Stomach smooth muscle (tissue), 2 donors: ENCODE data around the gene PRMT3.

Source experiments
- H3K27ac ChIP-seq: one replicate; pipeline ENCODE4 v1.7.0; 2013; ENCODE audit warnings: mild to moderate bottlenecking, low read length, inconsistent platforms
- H3K27me3 ChIP-seq, 2 donors: one replicate each; pipeline ENCODE4 v1.7.0; 2013; ENCODE audit warnings: low read length in 2 of 2; ENCODE audit not compliant: insufficient read depth in 2 of 2, control insufficient read depth in 1 of 2
- H3K36me3 ChIP-seq, 2 donors: one replicate each; pipeline ENCODE4 v1.7.0; 2013; ENCODE audit warnings: low read length in 2 of 2; ENCODE audit not compliant: control insufficient read depth in 2 of 2, insufficient read depth in 2 of 2
- H3K4me1 ChIP-seq: one replicate; pipeline ENCODE4 v1.7.0; 2013; ENCODE audit warnings: low read length; ENCODE audit not compliant: control insufficient read depth, insufficient read depth
- H3K4me3 ChIP-seq, 2 donors: one replicate each; pipeline ENCODE4 v1.7.0; 2013; ENCODE audit warnings: low read length in 2 of 2
- H3K9ac ChIP-seq, 2 donors: one replicate each; pipeline ENCODE4 v1.7.0; 2013; ENCODE audit warnings: low read length in 2 of 2, mild to moderate bottlenecking in 1 of 2
- H3K9me3 ChIP-seq, 2 donors: one replicate each; pipeline ENCODE4 v1.7.0; 2013; ENCODE audit warnings: low read length in 2 of 2; ENCODE audit not compliant: control insufficient read depth in 2 of 2
- donor health status: healthy.
- donor health status: Pancreatic carcinoma.

PRMT3 gene

GRCh38 chr11:20417771-20418170, 30.3 kb downstream of the PRMT3 start:
- H3K9me3 ChIP-seq, result no peaks in the 10 kb centered on the region
- H3K36me3 ChIP-seq, result peaks cover 0 to 7% of the 10 kb centered on the region in 2 donors
- no peak overlapping the region for H3K9ac ChIP-seq
- H3K27me3 ChIP-seq, result no peaks in the 10 kb centered on the region
- H3K4me1 ChIP-seq, result no peaks in the 10 kb centered on the region
- H3K27ac ChIP-seq, result no peak overlapping the region
- H3K4me3 ChIP-seq, result no peak overlapping the region

GRCh38 chr11:20421946-20422345, 34.4 kb downstream of the PRMT3 start:
- Histone ChIP-seq H3K9ac (no peak overlapping the region), H3K9me3 (no peaks in the 10 kb centered on the region), H3K36me3 (no peaks in the 10 kb centered on the region), H3K27me3 (no peaks in the 10 kb centered on the region), H3K27ac (no peak overlapping the region), H3K4me3 (no peak overlapping the region), H3K4me1 (no peaks in the 10 kb centered on the region)

- Histone ChIP-seq H3K9ac (no peak overlapping the region), H3K36me3 (no peaks in the 10 kb centered on the region), H3K4me3 (no peak overlapping the region), H3K27ac (no peak overlapping the region), H3K27me3 (no peaks in the 10 kb centered on the region), H3K9me3 (no peaks in the 10 kb centered on the region), H3K4me1 (no peaks in the 10 kb centered on the region)
Observed at GRCh38 chr11:20429216-20429615, 41.7 kb downstream of the PRMT3 start.

GRCh38 chr11:20438637-20439036, 51.1 kb downstream of the PRMT3 start:
- H3K9ac ChIP-seq, result no peak overlapping the region
- no peak overlapping the region for H3K4me3 ChIP-seq
- H3K36me3 ChIP-seq, result no peaks in the 10 kb centered on the region
- H3K4me1 ChIP-seq, result no peaks in the 10 kb centered on the region
- no peak overlapping the region for H3K27ac ChIP-seq
- no peaks in the 10 kb centered on the region for H3K27me3 ChIP-seq
- H3K9me3 ChIP-seq, result no peaks in the 10 kb centered on the region

GRCh38 chr11:20443596-20443995, 56.1 kb downstream of the PRMT3 start:
- no peak overlapping the region for H3K27ac ChIP-seq
- H3K9me3 ChIP-seq, result no peaks in the 10 kb centered on the region
- no peak overlapping the region for H3K9ac ChIP-seq
- H3K4me1 ChIP-seq, result no peaks in the 10 kb centered on the region
- no peaks in the 10 kb centered on the region for H3K27me3 ChIP-seq
- no peak overlapping the region for H3K4me3 ChIP-seq
- H3K36me3 ChIP-seq, result no peaks in the 10 kb centered on the region

GRCh38 chr11:20444535-20444934, 57.0 kb downstream of the PRMT3 start:
- no peak overlapping the region for H3K4me3 ChIP-seq
- no peak overlapping the region for H3K27ac ChIP-seq
- no peak overlapping the region for H3K9ac ChIP-seq
- H3K9me3 ChIP-seq, result no peaks in the 10 kb centered on the region
- H3K36me3 ChIP-seq, result no peaks in the 10 kb centered on the region
- H3K4me1 ChIP-seq, result no peaks in the 10 kb centered on the region
- H3K27me3 ChIP-seq, result no peaks in the 10 kb centered on the region

GRCh38 chr11:20448834-20449233, 61.3 kb downstream of the PRMT3 start:
- Histone ChIP-seq H3K4me3 (no peak overlapping the region), H3K4me1 (no peaks in the 10 kb centered on the region), H3K27ac (no peak overlapping the region), H3K9ac (no peak overlapping the region), H3K9me3 (no peaks in the 10 kb centered on the region), H3K27me3 (no peaks in the 10 kb centered on the region), H3K36me3 (no peaks in the 10 kb centered on the region)

GRCh38 chr11:20450829-20451228, 63.3 kb downstream of the PRMT3 start:
- no peaks in the 10 kb centered on the region for H3K9me3 ChIP-seq
- H3K27me3 ChIP-seq, result no peaks in the 10 kb centered on the region
- H3K27ac ChIP-seq, result no peak overlapping the region
- H3K9ac ChIP-seq, result no peak overlapping the region
- H3K36me3 ChIP-seq, result no peaks in the 10 kb centered on the region
- H3K4me3 ChIP-seq, result no peak overlapping the region
- no peaks in the 10 kb centered on the region for H3K4me1 ChIP-seq

- no peaks in the 10 kb centered on the region for H3K9me3 ChIP-seq
- no peak overlapping the region for H3K9ac ChIP-seq
- H3K4me3 ChIP-seq, result no peak overlapping the region
- H3K27ac ChIP-seq, result no peak overlapping the region
- H3K27me3 ChIP-seq, result no peaks in the 10 kb centered on the region
- H3K36me3 ChIP-seq, result no peaks in the 10 kb centered on the region
- no peaks in the 10 kb centered on the region for H3K4me1 ChIP-seq
Observed at GRCh38 chr11:20451568-20451967, 64.1 kb downstream of the PRMT3 start.

GRCh38 chr11:20452585-20452984, 65.1 kb downstream of the PRMT3 start:
- Histone ChIP-seq H3K4me3 (no peak overlapping the region), H3K36me3 (no peaks in the 10 kb centered on the region), H3K27ac (no peak overlapping the region)

GRCh38 chr11:20453657-20454316, 66.3 kb downstream of the PRMT3 start:
- no peaks in the 10 kb centered on the region for H3K36me3 ChIP-seq
- no peak overlapping the region for H3K4me3 ChIP-seq
- no peak overlapping the region for H3K9ac ChIP-seq
- no peak overlapping the region for H3K27ac ChIP-seq
- H3K9me3 ChIP-seq, result no peaks in the 10 kb centered on the region
- no peaks in the 10 kb centered on the region for H3K4me1 ChIP-seq
- H3K27me3 ChIP-seq, result no peaks in the 10 kb centered on the region

More at GRCh38 chr11:20452585-20452984, 65.1 kb downstream of the PRMT3 start:
- Histone ChIP-seq H3K9ac (no peak overlapping the region), H3K27me3 (no peaks in the 10 kb centered on the region), H3K9me3 (no peaks in the 10 kb centered on the region), H3K4me1 (no peaks in the 10 kb centered on the region)
